Activated T-cell treated with anti-CD3 and anti-CD28 coated beads, Interleukin-2, amount 50 U/mL, for 72 hours (primary cell): ENCODE data around the gene MMP25. TPM values are rescaled to one million over a fixed set of nuclear protein-coding genes. Genes with fewer than 3 reads are reported as not detected.

ENCODE experiments used
- ATAC-seq, 2 donors: fragments of 150-1000 bp; cut with Tn5 transposase; replicated peaks in 1 of 2; 2 replicates each; pipeline ENCODE4 v1.10.0; 2021; ENCODE audit warnings: moderate library complexity in 2 of 2, mild to moderate bottlenecking in 1 of 2
- DNase-seq, 2 donors: peaks; one replicate each; pipeline ENCODE4 v3.0.0; 2021 to 2022; ENCODE audit warnings: mixed read lengths in 1 of 2
- H3K27ac Mint-ChIP-seq: one replicate; pipeline ENCODE4 v1.8.0; 2022; ENCODE audit warnings: mild to moderate bottlenecking, moderate library complexity, mixed read lengths
- H3K27me3 Mint-ChIP-seq: one replicate; pipeline ENCODE4 v1.8.0; 2022; ENCODE audit warnings: low read depth, mixed read lengths
- H3K36me3 Mint-ChIP-seq, 2 donors: one replicate each; pipeline ENCODE4 v1.8.0; 2022; ENCODE audit warnings: mixed read lengths in 2 of 2, mild to moderate bottlenecking in 1 of 2; ENCODE audit not compliant: insufficient read depth in 2 of 2
- H3K4me1 Mint-ChIP-seq: one replicate; pipeline ENCODE4 v1.8.0; 2022; ENCODE audit warnings: low read depth, mixed read lengths
- H3K4me3 Mint-ChIP-seq, 2 donors: one replicate each; pipeline ENCODE4 v1.8.0; 2022; ENCODE audit warnings: mild to moderate bottlenecking in 2 of 2, mixed read lengths in 2 of 2, moderate library complexity in 2 of 2
- H3K9me3 Mint-ChIP-seq, 2 donors: one replicate each; pipeline ENCODE4 v1.8.0; 2022; ENCODE audit warnings: mixed read lengths in 2 of 2
- total RNA-seq, 2 donors: library from RNA; stranded (reverse); gene quantifications; one replicate each; pipeline ENCODE4 v1.2.3, GENCODE V29; 2022

MMP25 gene
- total RNA-seq, 2 donors from 2014 or later = 2.3 to 5.2 TPM

- Mint-ChIP-seq H3K4me1 (peaks cover 21% of the 10 kb centered on the region), H3K36me3 (no peaks in the 10 kb centered on the region), H3K27me3 (peaks cover 8% of the 10 kb centered on the region), H3K4me3 (no peak overlapping the region), H3K9me3 (no peaks in the 10 kb centered on the region), H3K27ac (no peak overlapping the region)
- DNase-seq = no peak
- no peak for ATAC-seq
Observed at GRCh38 chr16:3010510-3010909, 35.9 kb upstream of the MMP25 start.

GRCh38 chr16:3012246-3012645, 34.1 kb upstream of the MMP25 start:
- H3K4me1 Mint-ChIP-seq = peaks cover 16% of the 10 kb centered on the region
- H3K4me3 Mint-ChIP-seq = no peak overlapping the region
- no peak for ATAC-seq
- H3K27ac Mint-ChIP-seq = no peak overlapping the region
- peaks cover under 1% of the 10 kb centered on the region for H3K27me3 Mint-ChIP-seq
- H3K9me3 Mint-ChIP-seq = no peaks in the 10 kb centered on the region
- H3K36me3 Mint-ChIP-seq = no peaks in the 10 kb centered on the region
- no peak for DNase-seq

GRCh38 chr16:3012828-3013420, 33.4 kb upstream of the MMP25 start, which contains the start of gene CLDN9:
Gene CLDN9 (plus strand): TSS chr16:3012923. CDS start chr16:3013363, 440 bp downstream.
- Mint-ChIP-seq H3K4me3 (no peak within 1 kb of the TSS), H3K27me3 (no peaks in the 10 kb centered on the region), H3K36me3 (no peaks in the 10 kb centered on the region), H3K4me1 (peaks cover 10% of the 10 kb centered on the region), H3K27ac (no peak within 1 kb of the TSS), H3K9me3 (no peaks in the 10 kb centered on the region)
- DNase-seq (no peak), ATAC-seq (no peak)

- Mint-ChIP-seq H3K4me3 (no peak overlapping the region), H3K27me3 (peaks cover 1% of the 10 kb centered on the region), H3K9me3 (no peaks in the 10 kb centered on the region), H3K27ac (no peak overlapping the region), H3K36me3 (no peaks in the 10 kb centered on the region), H3K4me1 (peaks cover 10% of the 10 kb centered on the region)
- ATAC-seq = no peak
- no peak for DNase-seq
Observed at GRCh38 chr16:3013491-3013951, 32.8 kb upstream of the MMP25 start.

GRCh38 chr16:3013998-3014690, 32.2 kb upstream of the MMP25 start:
- Mint-ChIP-seq H3K4me1 (peaks cover 13% of the 10 kb centered on the region), H3K27ac (no peak overlapping the region), H3K27me3 (peaks cover 7% of the 10 kb centered on the region), H3K4me3 (no peak overlapping the region), H3K9me3 (no peaks in the 10 kb centered on the region), H3K36me3 (no peaks in the 10 kb centered on the region)
- ATAC-seq (no peak), DNase-seq (no peak)

- DNase-seq (no peak), ATAC-seq (no peak)
- Mint-ChIP-seq H3K36me3 (no peaks in the 10 kb centered on the region), H3K4me3 (no peak overlapping the region), H3K27ac (no peak overlapping the region), H3K4me1 (peaks cover 21% of the 10 kb centered on the region), H3K27me3 (peaks cover 15% of the 10 kb centered on the region), H3K9me3 (no peaks in the 10 kb centered on the region)
Observed at GRCh38 chr16:3014971-3015370, 31.4 kb upstream of the MMP25 start.

GRCh38 chr16:3015865-3016521, 30.4 kb upstream of the MMP25 start:
- Mint-ChIP-seq H3K4me3 (no peak overlapping the region), H3K9me3 (no peaks in the 10 kb centered on the region), H3K36me3 (no peaks in the 10 kb centered on the region), H3K4me1 (peaks cover 29% of the 10 kb centered on the region), H3K27me3 (peaks cover 17% of the 10 kb centered on the region), H3K27ac (no peak overlapping the region)
- DNase-seq = no peak
- ATAC-seq = no peak

- no peak overlapping the region for H3K27ac Mint-ChIP-seq
- no peak overlapping the region for H3K4me3 Mint-ChIP-seq
- H3K27me3 Mint-ChIP-seq = peaks cover 17% of the 10 kb centered on the region
- peaks cover 43% of the 10 kb centered on the region for H3K4me1 Mint-ChIP-seq
- H3K9me3 Mint-ChIP-seq = no peaks in the 10 kb centered on the region
- no peak for ATAC-seq
- H3K36me3 Mint-ChIP-seq = no peaks in the 10 kb centered on the region
- DNase-seq = no peak
Observed at GRCh38 chr16:3017344-3017743, 29.0 kb upstream of the MMP25 start.

- H3K27ac Mint-ChIP-seq = no peak within 1 kb of the TSS
- DNase-seq (peak; percentile 63 to 70), ATAC-seq (no peak)
- no peaks in the 10 kb centered on the region for H3K36me3 Mint-ChIP-seq
- no peaks in the 10 kb centered on the region for H3K9me3 Mint-ChIP-seq
- H3K4me1 Mint-ChIP-seq = peaks cover 49% of the 10 kb centered on the region
- H3K27me3 Mint-ChIP-seq = peaks cover 17% of the 10 kb centered on the region
- peak within 1 kb of the TSS; percentile 21 to 58 for H3K4me3 Mint-ChIP-seq
Observed at GRCh38 chr16:3017794-3018506, 28.4 kb upstream of the MMP25 start, which contains the start of gene CLDN6. Gene CLDN6 (minus strand): TSS chr16:3018183. CDS start chr16:3016021, 2,162 bp downstream.

- Mint-ChIP-seq H3K4me3 (peak overlapping the region; percentile 83 to 85), H3K36me3 (no peaks in the 10 kb centered on the region), H3K27me3 (peaks cover 17% of the 10 kb centered on the region), H3K4me1 (peaks cover 62% of the 10 kb centered on the region), H3K9me3 (no peaks in the 10 kb centered on the region), H3K27ac (peak overlapping the region; percentile 40)
- DNase-seq (no peak), ATAC-seq (no peak)
Observed at GRCh38 chr16:3019594-3020246, 26.6 kb upstream of the MMP25 start.

GRCh38 chr16:3020247-3020603, 26.1 kb upstream of the MMP25 start, which contains the start of gene TNFRSF12A:
Gene TNFRSF12A (plus strand): TSS chr16:3020368. CDS start chr16:3020398, 30 bp downstream.
- no peaks in the 10 kb centered on the region for H3K9me3 Mint-ChIP-seq
- H3K4me1 Mint-ChIP-seq = peaks cover 65% of the 10 kb centered on the region
- DNase-seq (peak; percentile 77 to 84), ATAC-seq (peak; percentile 33 to 36)
- peak within 1 kb of the TSS; percentile 83 to 85 for H3K4me3 Mint-ChIP-seq
- no peaks in the 10 kb centered on the region for H3K36me3 Mint-ChIP-seq
- H3K27ac Mint-ChIP-seq = peak within 1 kb of the TSS; percentile 40
- peaks cover 17% of the 10 kb centered on the region for H3K27me3 Mint-ChIP-seq

GRCh38 chr16:3020604-3021448, 25.5 kb upstream of the MMP25 start:
- DNase-seq (peak; percentile 65 to 76), ATAC-seq (peak; percentile 26 to 32)
- Mint-ChIP-seq H3K27me3 (peaks cover 17% of the 10 kb centered on the region), H3K9me3 (no peaks in the 10 kb centered on the region), H3K4me3 (peak overlapping the region; percentile 83 to 85), H3K4me1 (peaks cover 68% of the 10 kb centered on the region), H3K36me3 (no peaks in the 10 kb centered on the region), H3K27ac (no peak overlapping the region)
